MCF 10A (cell line): ENCODE data around the gene PLEKHA7. TPM values are rescaled to one million over a fixed set of nuclear protein-coding genes. Genes with fewer than 3 reads are reported as not detected.

Source experiments
- BruUV-seq: library from RNA; stranded (reverse); fragments of 400-500 nt; replicated peaks from 2 replicates; lab custom pipeline; 2021; lab: Mats Ljungman, UMichigan
- CTCF ChIA-PET: fragments of 300-600 bp; sonication (Branson Sonifier 250); formaldehyde crosslinking; extraction: SDS; loops from one replicate; lab custom pipeline; 2021; ENCODE audit warnings: antibody characterized with exemption, inconsistent platforms; lab: Yijun Ruan, JAX
- POLR2A ChIA-PET: fragments of 300-600, 350-650 bp; sonication (Branson Sonifier 250); formaldehyde crosslinking; extraction: SDS; loops from one replicate; lab custom pipeline; 2020; ENCODE audit warnings: antibody characterized with exemption, inconsistent platforms; lab: Yijun Ruan, JAX
- DNase-seq: peaks from one replicate; pipeline ENCODE4 v3.0.0-alpha.2; 2018; ENCODE audit not compliant: unreplicated experiment
- H3K27ac Mint-ChIP-seq: one replicate; pipeline ENCODE4 v1.8.0; 2022; ENCODE audit warnings: mild to moderate bottlenecking, low read depth, mixed read lengths; ENCODE audit not compliant: unreplicated experiment
- H3K27me3 Mint-ChIP-seq: one replicate; pipeline ENCODE4 v1.8.0; 2022; ENCODE audit warnings: mixed read lengths; ENCODE audit not compliant: insufficient read depth, unreplicated experiment
- H3K36me3 Mint-ChIP-seq: one replicate; pipeline ENCODE4 v1.8.0; 2022; ENCODE audit warnings: mild to moderate bottlenecking, moderate library complexity, mixed read lengths; ENCODE audit not compliant: insufficient read depth, unreplicated experiment
- H3K4me1 Mint-ChIP-seq: one replicate; pipeline ENCODE4 v1.8.0; 2022; ENCODE audit warnings: mixed read lengths; ENCODE audit not compliant: insufficient read depth, unreplicated experiment
- H3K4me3 Mint-ChIP-seq: one replicate; pipeline ENCODE4 v1.8.0; 2022; ENCODE audit warnings: mild to moderate bottlenecking, moderate library complexity, mixed read lengths; ENCODE audit not compliant: unreplicated experiment
- H3K9me3 Mint-ChIP-seq: one replicate; pipeline ENCODE4 v1.8.0; 2022; ENCODE audit warnings: mixed read lengths; ENCODE audit not compliant: unreplicated experiment
- CTCF ChIP-seq: fragments of 200-600 bp; IDR thresholded peaks from one replicate; pipeline ENCODE4 v1.8.0; 2022; ENCODE audit warnings: antibody characterized with exemption, mild to moderate bottlenecking; ENCODE audit not compliant: unreplicated experiment
- intact Hi-C: fragments of 100-400 bp; cut with micrococcal nuclease; formaldehyde crosslinking; loops from 2 replicates; pipeline ENCODE4 v1.14.1; 2022
- total RNA-seq: library from RNA; stranded (reverse); gene quantifications from 2 replicates; pipeline ENCODE4 v1.2.3, GENCODE V29; 2022

PLEKHA7 gene
- total RNA-seq, 1 experiment from 2014 or later, result 2.8 TPM

- H3K36me3 Mint-ChIP-seq, result peaks cover 5% of the 10 kb centered on the region
- intact Hi-C loops, result loop anchor here (1.0 kb wide), 4 partner anchors 35 to 243 kb away; no protein-coding TSS in a partner anchor
- peak; percentile 63 for TF ChIP-seq CTCF
- DNase-seq, result peak; percentile 78
- no peaks in the 10 kb centered on the region for H3K27me3 Mint-ChIP-seq
- no peak overlapping the region for H3K4me3 Mint-ChIP-seq
- BruUV-seq, result no TSS peak
- H3K27ac Mint-ChIP-seq, result no peak overlapping the region
- H3K9me3 Mint-ChIP-seq, result no peaks in the 10 kb centered on the region
- peaks cover 5% of the 10 kb centered on the region for H3K4me1 Mint-ChIP-seq
- POLR2A ChIA-PET, result interaction anchor here (0.6 to 1.2 kb wide), 5 partner anchors 32 to 247 kb away, joined by 3 to 4 read pairs (median 3); no protein-coding TSS in a partner anchor
- CTCF ChIA-PET, result interaction anchor here (0.5 to 5.1 kb wide), 62 partner anchors 8 to 1731 kb away, joined by 3 to 78 read pairs (median 5); partner anchors contain the start of gene RPS13
Measured at GRCh38 chr11:16820324-16821092, 193.7 kb downstream of the PLEKHA7 start.

- ChIA-PET POLR2A (interaction anchor here (0.6 kb wide), 1 partner anchor 259 kb away, joined by 4 read pairs; the partner anchor contains the start of gene RPS13), CTCF (interaction anchor here (3.1 to 3.9 kb wide), 2 partner anchors 32 to 245 kb away, joined by 12 to 14 read pairs; no protein-coding TSS in a partner anchor)
- Mint-ChIP-seq H3K4me3 (no peak overlapping the region), H3K9me3 (no peaks in the 10 kb centered on the region), H3K4me1 (peaks cover 5% of the 10 kb centered on the region), H3K27me3 (no peaks in the 10 kb centered on the region), H3K36me3 (peaks cover 5% of the 10 kb centered on the region), H3K27ac (no peak overlapping the region)
- no peak for DNase-seq
- no TSS peak for BruUV-seq
- TF ChIP-seq CTCF, result no peak
- intact Hi-C loops, result no loop called here
Measured at GRCh38 chr11:16818284-16818683, 195.9 kb downstream of the PLEKHA7 start.

GRCh38 chr11:16817351-16817750 lies 196.9 kb downstream of the PLEKHA7 start:
- ChIA-PET POLR2A (no interaction called here), CTCF (interaction anchor here (1.4 to 3.9 kb wide), 5 partner anchors 10 to 246 kb away, joined by 3 to 14 read pairs (median 7); no protein-coding TSS in a partner anchor)
- Mint-ChIP-seq H3K4me1 (peaks cover 5% of the 10 kb centered on the region), H3K36me3 (peaks cover 5% of the 10 kb centered on the region), H3K27ac (no peak overlapping the region), H3K9me3 (no peaks in the 10 kb centered on the region), H3K27me3 (no peaks in the 10 kb centered on the region), H3K4me3 (no peak overlapping the region)
- TF ChIP-seq CTCF, result no peak
- BruUV-seq, result no TSS peak
- intact Hi-C loops, result no loop called here
- no peak for DNase-seq
